Stimulated activated CD8-positive, alpha-beta memory T cell treated with anti-CD3 and anti-CD28 coated beads, Interleukin-4, amount 100 ng/mL, for 4 hours (primary cell): ENCODE results near the gene FLRT2.

Experiments
- DNase-seq, 2 donors: peaks; one replicate each; pipeline ENCODE4 v3.0.0-alpha.2; 2020; ENCODE audit warnings: low read depth in 2 of 2, low spot score in 1 of 2

Gene FLRT2

GRCh38 chr14:85625925-85626585, 96.1 kb downstream of the FLRT2 start:
- DNase-seq = no peak

- DNase-seq = no peak
Observed at GRCh38 chr14:85634205-85634604, 104.3 kb downstream of the FLRT2 start.

GRCh38 chr14:85644211-85644610, 114.3 kb downstream of the FLRT2 start:
- no peak for DNase-seq

- DNase-seq = no peak
Observed at GRCh38 chr14:85653029-85653428, 123.1 kb downstream of the FLRT2 start.

GRCh38 chr14:85660243-85660922, 130.4 kb downstream of the FLRT2 start:
- no peak for DNase-seq

GRCh38 chr14:85662096-85662495, 132.2 kb downstream of the FLRT2 start:
- no peak for DNase-seq

- no peak for DNase-seq
Observed at GRCh38 chr14:85663256-85663655, 133.3 kb downstream of the FLRT2 start.

GRCh38 chr14:85663667-85664066, 133.7 kb downstream of the FLRT2 start:
- no peak for DNase-seq

- no peak for DNase-seq
Observed at GRCh38 chr14:85675957-85676356, 146.0 kb downstream of the FLRT2 start.

GRCh38 chr14:85686908-85687307, 157.0 kb downstream of the FLRT2 start:
- no peak for DNase-seq

- no peak for DNase-seq
Observed at GRCh38 chr14:85687456-85687855, 157.5 kb downstream of the FLRT2 start.

- no peak for DNase-seq
Observed at GRCh38 chr14:85688006-85688405, 158.1 kb downstream of the FLRT2 start.

GRCh38 chr14:85695300-85695699, 165.4 kb downstream of the FLRT2 start:
- DNase-seq = no peak

- no peak for DNase-seq
Observed at GRCh38 chr14:85701116-85701515, 171.2 kb downstream of the FLRT2 start.

- no peak for DNase-seq
Observed at GRCh38 chr14:85701763-85702162, 171.8 kb downstream of the FLRT2 start.

- DNase-seq = no peak
Observed at GRCh38 chr14:85702191-85702590, 172.2 kb downstream of the FLRT2 start.

GRCh38 chr14:85702997-85703396, 173.1 kb downstream of the FLRT2 start:
- DNase-seq = no peak
